COLO668 (cell line): Measurements from ENCODE around the gene SRPK2.
"Not testable (repeated sequence)": the region's sequence is repeated elsewhere in the genome, so short reads cannot be mapped to it uniquely, and the experiment has no call there.

Experiments used
- DNase-seq: peaks from one replicate; lab custom pipeline; 2025; ENCODE audit not compliant: unreplicated experiment; lab: John Stamatoyannopoulos, UW

The SRPK2 gene

DNA sequence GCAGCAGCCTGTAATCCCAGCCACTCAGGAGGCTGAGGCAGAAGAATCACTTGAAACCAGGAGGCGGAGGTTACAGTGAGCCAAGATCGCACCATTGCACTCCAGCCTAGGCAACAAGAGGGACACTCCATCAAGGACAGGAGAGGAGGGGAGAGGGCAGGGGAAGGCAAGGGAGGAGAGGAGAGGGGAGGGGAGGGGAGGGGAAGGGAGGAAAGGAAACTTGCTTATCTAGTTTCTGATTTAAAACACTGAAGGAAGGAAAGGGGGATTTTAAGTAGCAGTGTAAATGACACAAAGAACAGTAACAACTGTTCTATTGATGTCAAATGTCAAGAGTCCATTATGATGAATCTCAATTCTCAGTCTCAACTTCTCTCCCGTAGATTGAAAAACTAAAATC is 43.7 kb downstream of the SRPK2 start:
- no peak for DNase-seq

DNA sequence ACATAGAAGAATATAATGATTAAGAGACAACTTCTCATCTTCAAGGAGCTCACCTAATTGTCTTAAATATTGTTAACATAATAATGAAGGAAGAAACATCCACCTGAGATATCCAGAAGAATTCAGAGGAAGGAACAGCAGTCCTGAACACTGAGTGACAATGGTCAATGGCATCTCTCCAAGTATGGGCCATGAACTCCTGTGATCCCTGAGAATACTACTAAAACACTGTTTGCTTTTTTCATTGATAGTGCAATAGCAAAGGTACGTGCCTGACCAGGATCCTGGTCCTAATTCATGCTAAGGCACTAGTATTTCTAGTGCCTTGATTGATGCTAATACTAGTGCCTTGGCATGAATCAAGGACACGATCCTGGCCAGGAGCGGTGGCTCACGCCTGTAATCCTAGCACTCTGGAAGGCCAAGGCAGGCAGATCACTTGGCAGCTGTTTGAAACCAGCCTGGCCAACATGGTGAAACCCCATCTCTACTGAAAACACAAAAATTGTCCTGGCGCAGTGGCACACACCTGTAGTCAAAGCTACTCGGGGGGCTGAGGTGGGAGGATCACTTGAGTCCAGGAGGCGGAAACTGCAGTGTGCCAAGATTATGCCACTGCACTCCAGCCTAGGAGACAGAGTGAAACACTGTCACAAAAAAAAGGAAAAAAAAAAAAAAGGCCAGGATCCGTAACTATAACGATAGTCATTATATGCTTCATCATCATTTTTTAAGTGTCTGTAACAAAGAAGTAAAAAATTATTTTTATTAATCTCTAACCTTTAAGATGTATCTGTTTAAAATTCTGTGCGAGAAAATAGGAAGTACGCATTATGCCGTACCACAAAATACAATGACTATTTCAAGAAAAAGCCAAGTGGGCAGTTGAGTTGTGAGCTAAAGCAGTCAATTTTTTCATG is 49.1 kb downstream of the SRPK2 start:
- no peak for DNase-seq

DNA sequence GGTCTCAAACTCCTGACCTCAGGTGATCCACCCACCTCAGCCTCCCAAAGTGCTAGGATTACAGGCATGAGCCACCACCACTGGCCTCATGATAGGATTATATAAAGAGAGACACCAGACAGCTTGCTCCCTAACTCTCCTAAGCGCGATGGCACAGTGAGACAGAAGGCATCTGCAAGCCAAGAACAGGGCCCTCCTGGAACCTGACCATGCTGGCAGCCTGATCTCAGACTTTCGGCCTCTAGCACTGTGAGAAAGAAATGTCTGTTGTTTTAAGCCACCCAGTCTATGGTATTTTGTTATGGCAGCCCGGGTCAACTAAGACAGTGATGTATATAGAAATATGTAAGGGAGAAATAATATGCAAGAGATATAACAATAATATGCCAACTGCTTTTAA is 51.2 kb downstream of the SRPK2 start:
- DNase-seq, result no peak

DNA sequence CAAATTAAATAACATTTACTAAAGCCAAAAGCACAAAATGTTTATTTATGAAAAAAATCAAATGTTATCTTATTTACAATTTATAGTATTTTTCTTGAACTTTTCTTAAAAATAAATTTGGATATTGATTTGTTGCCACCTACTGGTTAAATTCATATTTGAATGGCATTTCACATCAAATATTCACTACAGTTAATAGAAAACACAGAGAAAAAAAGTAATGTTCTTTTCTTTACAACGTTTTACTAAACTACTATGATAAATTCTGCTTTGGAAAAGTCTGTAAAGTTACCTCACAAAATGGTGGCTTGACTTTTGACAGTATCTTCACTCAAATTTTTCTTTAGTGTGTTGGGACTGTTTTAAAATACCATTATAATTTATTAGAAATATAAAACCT is 52.7 kb downstream of the SRPK2 start:
- no peak for DNase-seq

DNA sequence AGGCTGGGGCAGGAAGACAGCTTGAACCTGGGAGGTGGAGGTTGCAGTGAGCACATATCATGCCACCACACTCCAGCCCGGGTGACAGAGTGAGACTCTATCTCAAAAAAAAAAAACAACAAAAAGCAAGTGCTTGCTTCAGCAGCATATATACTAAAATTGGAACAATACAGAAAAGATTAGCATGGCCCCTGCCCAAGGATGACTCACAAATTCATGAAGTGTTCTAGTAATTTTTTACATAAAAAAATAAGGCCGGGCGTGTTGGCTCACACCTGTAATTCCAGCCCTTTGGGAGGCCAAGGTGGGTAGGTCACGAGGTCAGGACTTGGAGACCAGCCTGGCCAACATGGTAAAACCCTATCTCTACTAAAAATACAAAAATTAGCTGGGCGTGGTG is 56.1 kb downstream of the SRPK2 start:
- not testable (repeated sequence) for DNase-seq

DNA sequence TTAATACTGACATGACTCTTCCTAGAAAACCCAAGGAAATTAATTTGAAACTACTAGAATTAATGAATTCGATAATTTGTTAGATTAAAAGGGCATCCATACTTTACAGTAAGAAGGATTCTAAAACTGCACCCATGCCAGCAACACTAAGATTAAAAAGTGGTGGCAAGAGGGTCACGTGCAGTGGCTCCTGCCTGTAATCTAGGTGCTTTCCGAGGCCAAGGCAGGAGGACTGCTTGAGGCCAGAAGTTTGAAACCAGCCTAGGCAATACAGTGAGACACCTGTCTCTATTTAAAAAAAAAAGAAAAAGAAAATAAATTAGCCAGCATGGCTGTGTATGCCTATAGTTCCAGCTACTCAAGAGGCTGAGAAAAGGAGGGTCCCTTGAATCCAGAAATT is 58.2 kb downstream of the SRPK2 start:
- DNase-seq, result no peak

DNA sequence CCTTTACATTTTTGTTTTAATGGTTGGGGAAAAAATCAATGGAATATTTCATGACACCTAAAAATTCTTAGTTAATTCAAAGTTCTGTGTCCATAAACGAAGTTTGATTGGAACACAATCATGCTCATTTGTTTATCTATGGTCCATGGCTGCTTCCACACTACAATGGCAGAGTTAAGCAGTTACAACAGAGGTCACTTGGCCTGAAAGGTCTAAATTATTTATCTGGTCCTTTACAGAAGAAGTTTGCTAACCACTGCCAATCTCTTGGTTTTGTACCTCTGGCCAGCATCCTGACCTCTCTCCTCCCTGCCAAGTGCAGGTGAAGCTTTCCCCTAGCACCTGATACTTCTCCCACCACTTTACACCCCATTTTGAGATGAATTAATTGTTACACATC is 61.5 kb downstream of the SRPK2 start:
- no peak for DNase-seq

DNA sequence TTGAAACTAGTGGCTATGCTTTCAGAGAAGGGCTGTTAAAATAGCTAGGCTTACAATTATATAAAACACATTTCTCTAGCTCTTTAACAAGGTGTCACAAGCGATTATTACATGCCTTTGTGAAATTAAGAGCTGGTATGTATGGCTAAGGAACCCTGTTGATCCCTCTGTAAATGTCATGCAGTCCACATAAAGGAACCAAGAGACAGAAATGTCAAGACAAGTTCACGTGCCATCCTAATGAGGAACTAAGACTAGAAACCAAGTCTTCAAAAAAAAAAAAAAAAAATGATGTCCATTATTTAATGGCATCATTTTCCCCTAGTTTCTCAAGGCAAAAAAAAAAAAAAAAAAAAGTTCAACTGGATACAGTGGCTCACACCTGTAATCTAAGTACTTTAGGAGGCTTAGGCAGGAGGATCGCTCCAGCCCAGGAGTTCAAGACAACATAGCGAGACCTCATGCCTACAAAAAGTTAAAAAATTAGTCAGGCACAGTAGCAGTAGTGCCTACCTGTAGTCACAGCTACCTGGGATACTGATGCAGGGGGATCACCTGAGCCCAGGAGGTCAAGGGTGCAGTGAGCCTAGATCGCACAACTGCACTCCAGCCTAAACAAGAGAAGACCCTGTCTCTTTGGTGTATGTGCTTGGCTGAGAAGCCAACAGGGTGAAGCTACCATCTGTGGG is 63.4 kb downstream of the SRPK2 start:
- no peak for DNase-seq

DNA sequence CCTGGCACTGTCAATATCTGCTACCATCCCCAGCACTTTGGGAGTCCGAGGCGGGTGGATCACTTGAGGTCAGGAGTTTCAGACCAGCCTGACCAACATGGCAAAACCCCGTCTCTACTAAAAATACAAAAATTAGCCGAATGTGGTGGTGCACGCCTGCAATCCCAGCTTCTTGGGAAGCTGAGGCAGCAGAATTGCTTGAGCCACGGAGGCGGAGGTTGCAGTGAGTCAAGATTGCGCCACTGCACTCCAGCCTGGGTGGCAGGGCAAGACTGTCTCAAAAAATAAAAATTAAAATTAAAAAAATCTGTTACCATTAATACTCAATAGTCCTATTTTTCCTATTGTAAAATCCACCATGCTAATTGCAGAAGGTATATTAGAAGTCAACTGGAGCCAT is 64.1 kb downstream of the SRPK2 start:
- DNase-seq, result not testable (repeated sequence)

DNA sequence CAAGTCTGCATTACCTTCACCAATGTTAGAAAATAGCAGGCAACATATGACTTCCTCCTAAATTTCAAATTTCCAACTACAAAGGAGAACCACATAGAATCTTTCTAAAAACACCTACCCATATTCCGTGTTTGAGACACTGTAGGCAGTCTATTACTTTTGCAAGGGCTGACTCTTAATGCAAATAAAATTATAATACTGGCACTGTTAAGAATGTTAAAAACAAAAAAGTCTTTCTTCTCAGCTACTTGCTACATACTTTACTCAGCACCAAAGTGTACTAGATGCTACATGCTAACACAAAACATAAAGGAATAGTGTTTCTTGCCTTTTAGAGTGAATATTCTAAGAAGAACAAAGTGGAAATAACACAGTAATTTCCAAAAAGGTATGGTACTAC is 65.4 kb downstream of the SRPK2 start:
- no peak for DNase-seq

DNA sequence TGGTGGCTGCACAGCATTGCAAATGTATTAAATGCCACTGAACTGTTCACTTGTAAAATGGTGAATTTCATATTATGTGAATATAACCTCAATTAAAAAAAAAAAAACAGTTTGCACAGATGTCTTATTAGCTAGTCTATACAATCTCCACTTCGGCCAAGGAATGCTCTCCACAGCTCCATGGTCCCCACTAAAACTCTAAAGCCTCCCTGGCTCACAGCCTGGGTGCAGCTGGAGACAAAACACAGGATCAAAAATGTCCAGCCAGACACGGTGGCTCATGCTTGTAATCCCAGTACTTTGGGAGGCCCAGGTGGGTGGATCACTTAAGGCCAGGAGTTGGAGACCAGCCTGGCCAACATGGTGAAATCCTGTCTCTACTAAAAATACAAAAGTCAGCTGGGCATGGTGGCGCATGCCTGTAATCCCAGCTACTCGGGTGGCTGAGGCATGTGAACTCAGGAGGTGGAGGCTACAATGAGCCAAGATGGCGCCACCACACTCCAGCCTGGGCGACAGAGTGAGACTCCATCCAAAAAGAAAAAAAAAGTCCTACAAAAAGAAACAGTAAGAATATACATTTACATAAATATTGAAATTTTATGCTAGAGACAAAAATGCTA is 66.0 kb downstream of the SRPK2 start:
- DNase-seq, result no peak

DNA sequence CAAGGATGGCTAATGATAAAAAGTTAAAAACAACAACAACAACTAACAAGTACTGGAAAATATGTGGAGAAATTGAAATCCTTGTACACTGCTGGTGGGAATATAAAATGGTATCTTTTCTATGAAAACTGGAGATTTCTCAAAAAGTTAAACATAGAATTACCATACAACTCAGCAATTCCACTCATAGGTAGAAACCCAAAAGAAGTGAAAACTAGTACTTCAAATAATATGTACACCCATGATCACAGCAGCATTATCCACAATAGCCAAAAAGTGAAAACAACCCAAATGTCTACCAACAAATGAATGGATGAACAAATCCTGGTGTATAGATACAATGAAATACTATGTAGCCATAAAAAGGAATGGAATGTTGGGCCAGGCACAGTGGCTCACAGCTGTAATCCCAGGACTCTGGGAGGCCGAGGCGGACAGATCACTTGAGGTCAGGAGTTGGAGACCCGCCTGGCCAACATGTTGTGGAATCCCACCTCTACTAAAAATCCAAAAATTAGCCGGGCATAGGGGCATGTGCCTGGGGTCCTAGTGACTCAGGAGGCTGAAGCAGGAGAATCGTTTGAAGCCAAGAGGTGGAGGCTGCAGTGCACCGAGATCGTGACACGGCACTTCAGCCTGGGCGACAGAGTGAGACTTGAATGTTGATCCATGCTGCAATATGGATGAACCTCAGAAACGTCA is 66.8 kb downstream of the SRPK2 start:
- DNase-seq, result no peak

DNA sequence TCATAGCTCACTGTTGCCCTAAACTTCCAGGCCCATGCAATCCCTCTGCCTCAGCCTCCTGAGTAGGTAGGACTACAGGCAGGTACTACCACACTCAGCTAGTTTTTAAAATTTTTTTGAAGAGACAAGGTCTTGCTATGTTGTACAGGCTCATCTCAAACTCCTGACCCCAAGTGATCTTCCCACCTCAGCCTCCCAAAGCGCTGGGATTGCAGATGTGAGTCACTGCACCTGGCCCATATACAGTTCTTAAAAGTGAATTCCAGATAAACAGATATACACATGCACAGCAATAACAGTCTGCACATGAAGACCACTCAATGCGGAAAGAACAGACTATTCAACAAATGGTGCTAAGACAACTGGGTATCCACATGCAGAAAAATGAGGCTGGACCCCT is 67.8 kb downstream of the SRPK2 start:
- DNase-seq, result no peak

DNA sequence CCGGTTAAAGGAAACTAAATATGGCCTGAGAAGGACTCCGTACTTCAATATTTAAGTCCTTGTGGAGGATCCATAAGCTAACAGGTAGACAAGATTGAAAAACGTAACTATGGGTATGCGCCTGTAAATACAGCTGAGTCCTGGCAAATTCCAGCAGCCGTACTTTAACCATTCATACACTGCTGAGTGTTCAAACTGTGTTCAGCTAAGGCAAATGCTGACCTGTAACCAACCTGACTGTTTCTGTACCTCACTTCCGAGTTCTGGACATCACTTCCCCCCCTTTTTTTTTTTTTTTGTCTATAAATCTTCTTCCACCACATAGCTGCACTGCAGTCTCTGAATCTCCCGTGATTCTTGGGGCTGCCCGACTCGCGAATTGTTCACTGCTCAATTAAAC is 69.1 kb downstream of the SRPK2 start:
- DNase-seq, result no peak

DNA sequence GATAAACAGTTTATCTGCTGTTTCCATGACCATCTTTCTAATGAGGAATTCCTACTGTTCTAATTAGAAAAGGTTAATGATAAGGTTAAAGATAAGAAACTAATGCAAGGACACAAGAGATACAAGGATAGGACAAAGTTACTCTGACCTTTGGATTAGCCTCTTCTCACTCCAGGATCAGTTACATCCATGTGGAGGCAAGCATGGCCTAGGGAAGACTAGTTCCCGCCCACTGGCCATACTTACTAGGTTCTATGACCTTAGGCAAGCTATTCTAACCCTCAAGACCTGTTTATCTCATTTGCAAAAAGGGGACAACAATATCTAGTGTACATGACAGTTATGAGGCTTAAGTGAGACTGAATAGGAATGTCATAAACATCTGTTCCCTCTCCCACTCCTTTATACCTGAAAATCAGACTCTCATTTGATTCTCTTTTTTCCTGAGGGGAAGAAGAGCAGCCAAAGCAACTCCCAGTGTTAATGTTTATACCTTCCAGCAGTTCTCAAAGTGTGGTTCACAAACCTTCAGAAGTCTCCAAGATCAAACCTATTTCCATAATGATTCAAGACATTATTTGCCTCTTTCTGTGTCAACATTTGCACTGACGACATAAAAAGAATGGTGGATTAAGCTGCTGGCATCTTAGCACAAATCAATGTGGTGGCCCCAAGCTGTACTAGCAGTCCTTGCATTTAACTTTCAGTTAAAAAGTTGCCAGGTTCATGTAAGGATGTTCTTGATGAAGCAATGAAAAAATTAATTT is 72.0 kb downstream of the SRPK2 start:
- DNase-seq, result no peak

DNA sequence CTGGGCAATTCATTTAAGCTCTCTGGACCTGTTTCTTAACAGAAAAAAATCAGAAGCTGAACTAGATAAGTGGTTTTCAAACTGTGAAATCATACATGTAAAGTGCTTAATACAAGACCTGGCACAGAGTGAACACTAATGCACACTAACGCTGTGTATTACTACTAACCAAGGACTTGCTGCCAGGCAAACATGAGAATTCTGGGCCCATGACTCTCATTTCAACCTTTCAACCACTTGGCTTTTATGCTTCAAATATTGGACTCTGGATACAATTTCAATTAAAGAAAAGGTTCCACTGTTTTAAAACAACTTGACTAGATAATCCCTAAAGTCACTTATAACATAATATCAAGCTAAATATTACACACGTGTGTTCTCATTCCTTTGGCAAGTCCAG is 73.4 kb downstream of the SRPK2 start:
- no peak for DNase-seq

DNA sequence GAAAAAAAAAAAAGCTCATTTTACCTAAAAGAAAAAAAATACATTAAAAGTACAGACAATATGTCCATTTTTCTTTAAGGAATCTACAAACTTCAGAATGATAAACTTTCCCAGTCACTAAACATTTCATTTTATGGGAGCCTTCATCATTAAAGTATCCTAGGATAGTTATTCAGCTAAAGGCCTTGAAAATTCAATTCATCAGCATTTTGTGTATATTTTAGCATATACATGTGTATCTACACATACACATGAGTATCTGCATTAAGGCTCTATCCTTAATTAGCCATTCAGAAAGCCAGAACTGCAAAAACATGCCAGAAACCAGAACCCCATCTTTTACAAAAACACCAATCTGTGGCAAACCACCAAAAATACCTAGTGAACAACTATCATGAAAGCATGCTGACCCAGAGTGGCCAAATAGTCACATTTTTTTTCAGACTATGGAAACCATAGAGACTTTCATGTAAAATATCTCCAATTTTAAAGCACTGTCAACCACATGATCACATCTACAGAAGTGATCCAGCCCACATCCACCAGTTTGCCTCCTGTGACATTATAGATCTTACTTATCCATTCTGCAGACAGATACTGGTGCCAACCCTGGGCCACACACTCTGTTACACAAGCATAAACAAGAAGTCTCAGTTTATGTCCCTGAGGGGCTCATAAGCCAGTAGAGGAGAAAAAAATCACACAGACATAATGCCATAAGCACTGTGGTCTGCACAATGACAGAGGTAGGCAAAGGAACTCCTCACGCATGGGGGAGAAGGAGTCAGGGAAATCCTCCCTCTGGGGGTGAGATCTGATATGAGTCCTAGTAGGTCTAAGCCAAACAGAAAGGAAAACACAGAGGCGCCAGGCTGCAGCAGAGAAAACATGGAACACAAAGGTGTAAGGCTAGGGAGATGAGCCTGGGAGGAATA is 79.2 kb downstream of the SRPK2 start:
- no peak for DNase-seq

DNA sequence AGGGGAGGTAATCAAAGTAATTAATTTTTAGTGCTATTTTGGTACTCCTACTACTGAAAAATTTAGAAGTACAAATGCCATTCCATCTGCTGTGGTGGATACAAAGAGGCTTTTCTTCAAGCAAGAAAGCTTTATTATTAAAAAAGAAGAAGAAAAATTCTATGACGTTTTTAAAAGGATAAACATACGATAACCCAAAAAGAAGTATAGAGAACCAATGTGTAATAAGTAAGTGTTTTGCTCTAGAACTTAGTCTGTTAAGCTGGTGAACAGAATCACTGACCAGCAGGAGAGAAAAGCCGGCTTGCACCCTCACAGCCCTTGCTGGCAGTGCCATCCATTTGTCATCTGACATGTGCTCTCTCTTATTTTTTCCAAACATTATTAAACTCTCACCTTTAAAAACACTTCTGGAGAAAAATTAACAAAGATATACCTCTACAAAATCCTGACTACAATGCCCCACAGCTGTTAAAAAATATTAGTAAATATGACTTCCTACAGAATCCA is 81.5 kb downstream of the SRPK2 start:
- DNase-seq, result no peak

DNA sequence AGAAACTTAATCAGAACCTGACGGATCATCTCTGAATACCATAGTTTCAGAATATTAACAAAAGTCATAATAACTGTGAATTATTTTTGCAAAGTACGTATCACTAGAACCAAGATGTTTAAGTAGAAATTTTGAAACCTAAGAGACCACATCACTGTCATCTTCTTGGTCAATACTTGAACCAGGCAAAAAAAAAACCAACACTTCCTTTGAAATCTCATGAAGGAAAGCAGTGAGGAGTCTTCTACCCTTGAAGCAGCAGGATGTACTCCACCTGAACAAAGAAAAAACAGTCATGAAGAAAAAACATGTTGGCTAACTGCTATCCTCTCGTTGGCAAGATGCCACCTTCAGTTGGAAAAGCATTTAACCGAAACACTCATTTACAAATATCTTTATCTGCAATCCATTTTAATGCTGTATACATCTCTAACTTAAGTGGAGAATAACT is 82.4 kb downstream of the SRPK2 start:
- no peak for DNase-seq
